Cardiac muscle cell (in vitro differentiated cells and primary cell): ENCODE measurements around the gene RPN1. TPM values are rescaled to one million over a fixed set of nuclear protein-coding genes. Genes with fewer than 3 reads are reported as not detected.

ENCODE experiments used
- DNase-seq, 2 donors: peaks; one replicate each; pipeline versions ENCODE4 v3.0.0 to v3.0.0-alpha.2; 2010 to 2017; ENCODE audit warnings: low read depth in 1 of 2, low spot score in 1 of 2
- H3K27ac ChIP-seq: fragments of 200-600 bp; sonication (generic); 2 replicates; pipeline ENCODE4 v1.5.1; 2016
- H3K27me3 ChIP-seq: fragments of 200-600 bp; sonication (generic); 2 replicates; pipeline ENCODE4 v1.6.0; 2016; ENCODE audit warnings: control low read depth
- H3K36me3 ChIP-seq: fragments of 200-600 bp; sonication (generic); 2 replicates; pipeline ENCODE4 v1.5.1; 2016; ENCODE audit warnings: control low read depth
- H3K4me1 ChIP-seq: fragments of 200-600 bp; sonication (generic); 2 replicates; pipeline ENCODE4 v1.8.1; 2017; ENCODE audit warnings: low read depth, mild to moderate bottlenecking, mixed run types
- H3K4me3 ChIP-seq: fragments of 200-600 bp; sonication (generic); 2 replicates; pipeline ENCODE4 v1.5.1; 2016; ENCODE audit warnings: mild to moderate bottlenecking
- H3K9me3 ChIP-seq: fragments of 200-600 bp; sonication (generic); 2 replicates; pipeline ENCODE4 v1.5.1; 2017; ENCODE audit warnings: low read depth, mild to moderate bottlenecking, control low read depth
- polyA plus RNA-seq: library from polyadenylated mRNA; unstranded; fragments of >200 nt; fragmentation: Nextera tagmentation; extraction: Ambion mirVana; gene quantifications from 2 replicates; pipeline ENCODE4 v1.2.1, GENCODE V29; 2016
- total RNA-seq: library from RNA; depleted of rRNA; stranded (reverse); fragments of >200 nt; gene quantifications from 2 replicates; pipeline ENCODE4 v1.2.3, GENCODE V29; 2016
- TF ChIP-seq, protein P1 (sequence below): IDR thresholded peaks from 2 replicates; pipeline ENCODE4 v1.5.1; 2012; ENCODE audit warnings: low read depth, mild to moderate bottlenecking, low read length

The RPN1 gene
- total and polyA plus RNA-seq, 2 experiments from 2014 or later: 202 to 328 TPM

- H3K27me3 ChIP-seq: no peaks in the 10 kb centered on the region
Observed at GRCh38 chr3:128647307-128647706, 3.3 kb downstream of the RPN1 start.

GRCh38 chr3:128634075-128634611, 16.5 kb downstream of the RPN1 start:
- H3K36me3 ChIP-seq: peaks cover 37% of the 10 kb centered on the region
- TF ChIP-seq, protein P1, sequence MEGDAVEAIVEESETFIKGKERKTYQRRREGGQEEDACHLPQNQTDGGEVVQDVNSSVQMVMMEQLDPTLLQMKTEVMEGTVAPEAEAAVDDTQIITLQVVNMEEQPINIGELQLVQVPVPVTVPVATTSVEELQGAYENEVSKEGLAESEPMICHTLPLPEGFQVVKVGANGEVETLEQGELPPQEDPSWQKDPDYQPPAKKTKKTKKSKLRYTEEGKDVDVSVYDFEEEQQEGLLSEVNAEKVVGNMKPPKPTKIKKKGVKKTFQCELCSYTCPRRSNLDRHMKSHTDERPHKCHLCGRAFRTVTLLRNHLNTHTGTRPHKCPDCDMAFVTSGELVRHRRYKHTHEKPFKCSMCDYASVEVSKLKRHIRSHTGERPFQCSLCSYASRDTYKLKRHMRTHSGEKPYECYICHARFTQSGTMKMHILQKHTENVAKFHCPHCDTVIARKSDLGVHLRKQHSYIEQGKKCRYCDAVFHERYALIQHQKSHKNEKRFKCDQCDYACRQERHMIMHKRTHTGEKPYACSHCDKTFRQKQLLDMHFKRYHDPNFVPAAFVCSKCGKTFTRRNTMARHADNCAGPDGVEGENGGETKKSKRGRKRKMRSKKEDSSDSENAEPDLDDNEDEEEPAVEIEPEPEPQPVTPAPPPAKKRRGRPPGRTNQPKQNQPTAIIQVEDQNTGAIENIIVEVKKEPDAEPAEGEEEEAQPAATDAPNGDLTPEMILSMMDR: no peak
- no peaks in the 10 kb centered on the region for H3K27me3 ChIP-seq
- DNase-seq: no peak
- no peaks in the 10 kb centered on the region for H3K9me3 ChIP-seq
- H3K27ac ChIP-seq: no peak overlapping the region
- no peak overlapping the region for H3K4me3 ChIP-seq
- H3K4me1 ChIP-seq: no peaks in the 10 kb centered on the region

More at GRCh38 chr3:128647307-128647706, 3.3 kb downstream of the RPN1 start:
- Histone ChIP-seq H3K9me3 (no peaks in the 10 kb centered on the region), H3K4me1 (peaks cover 7% of the 10 kb centered on the region), H3K4me3 (no peak overlapping the region), H3K27ac (no peak overlapping the region), H3K36me3 (peaks cover 9% of the 10 kb centered on the region)
- TF ChIP-seq, protein P1: no peak
- DNase-seq: no peak

DNA sequence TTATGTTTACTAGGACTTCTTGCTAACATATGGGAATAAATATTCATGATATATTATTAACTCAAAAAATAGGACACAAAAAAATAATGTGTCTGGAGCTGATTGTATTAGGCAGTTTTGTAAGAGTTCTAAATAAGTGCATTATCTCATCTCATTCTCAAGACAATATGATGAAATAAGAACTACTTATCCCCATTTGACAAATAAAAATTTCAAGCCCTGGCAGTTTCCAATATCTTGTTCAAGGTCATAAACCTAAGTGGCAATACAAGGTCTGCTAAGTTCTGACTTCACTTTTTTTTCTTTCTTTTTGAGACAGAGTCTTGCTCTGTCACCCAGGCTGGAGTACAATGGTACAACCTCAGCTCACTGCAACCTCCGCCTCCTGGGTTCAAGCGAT, 18.3 kb downstream of the RPN1 start:
- no peaks in the 10 kb centered on the region for H3K9me3 ChIP-seq
- H3K4me1 ChIP-seq: no peaks in the 10 kb centered on the region
- TF ChIP-seq, protein P1: no peak
- H3K27ac ChIP-seq: no peak overlapping the region
- no peaks in the 10 kb centered on the region for H3K27me3 ChIP-seq
- DNase-seq: no peak
- no peak overlapping the region for H3K4me3 ChIP-seq
- H3K36me3 ChIP-seq: peaks cover 30% of the 10 kb centered on the region

DNA sequence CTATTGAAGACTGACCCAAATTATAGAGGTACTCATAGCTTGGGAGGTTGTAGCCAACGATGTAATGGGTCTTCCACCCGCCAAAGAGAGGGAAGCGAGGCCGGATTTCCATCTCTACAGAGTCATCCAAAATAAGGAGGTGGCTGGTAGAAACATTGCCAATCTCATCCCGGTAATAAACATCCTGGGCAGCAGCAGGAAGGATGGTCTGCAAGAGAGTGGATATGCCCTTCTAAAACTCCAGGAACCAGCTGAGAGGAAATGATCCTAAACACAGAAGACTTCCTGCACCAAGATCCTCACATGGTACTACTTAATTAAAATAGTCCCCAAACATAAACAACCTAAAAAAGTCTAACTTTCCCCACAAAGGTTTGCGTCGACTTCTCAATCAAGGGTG, 20.7 kb downstream of the RPN1 start:
- DNase-seq: no peak
- TF ChIP-seq, protein P1: no peak
- Histone ChIP-seq H3K4me3 (no peak overlapping the region), H3K27me3 (no peaks in the 10 kb centered on the region), H3K36me3 (peaks cover 30% of the 10 kb centered on the region), H3K27ac (no peak overlapping the region), H3K9me3 (no peaks in the 10 kb centered on the region), H3K4me1 (no peaks in the 10 kb centered on the region)

GRCh38 chr3:128625409-128625945, 25.1 kb downstream of the RPN1 start:
- H3K4me1 ChIP-seq: no peaks in the 10 kb centered on the region
- DNase-seq: no peak
- TF ChIP-seq, protein P1: no peak
- peak overlapping the region; percentile 7 for H3K27ac ChIP-seq
- H3K27me3 ChIP-seq: no peaks in the 10 kb centered on the region
- H3K4me3 ChIP-seq: no peak overlapping the region
- H3K9me3 ChIP-seq: no peaks in the 10 kb centered on the region
- peaks cover 50% of the 10 kb centered on the region for H3K36me3 ChIP-seq
